ENCODE measurements around the gene HOXD1.

HOXD1 gene

GRCh38 chr2:176184749-176185148 lies 3.7 kb upstream of the HOXD1 start:
- no peak for DNase-seq (ENCODE audit: low spot score)

GRCh38 chr2:176186024-176186423 lies 2.4 kb upstream of the HOXD1 start:
- no peak for DNase-seq (ENCODE audit: low spot score)

DNA sequence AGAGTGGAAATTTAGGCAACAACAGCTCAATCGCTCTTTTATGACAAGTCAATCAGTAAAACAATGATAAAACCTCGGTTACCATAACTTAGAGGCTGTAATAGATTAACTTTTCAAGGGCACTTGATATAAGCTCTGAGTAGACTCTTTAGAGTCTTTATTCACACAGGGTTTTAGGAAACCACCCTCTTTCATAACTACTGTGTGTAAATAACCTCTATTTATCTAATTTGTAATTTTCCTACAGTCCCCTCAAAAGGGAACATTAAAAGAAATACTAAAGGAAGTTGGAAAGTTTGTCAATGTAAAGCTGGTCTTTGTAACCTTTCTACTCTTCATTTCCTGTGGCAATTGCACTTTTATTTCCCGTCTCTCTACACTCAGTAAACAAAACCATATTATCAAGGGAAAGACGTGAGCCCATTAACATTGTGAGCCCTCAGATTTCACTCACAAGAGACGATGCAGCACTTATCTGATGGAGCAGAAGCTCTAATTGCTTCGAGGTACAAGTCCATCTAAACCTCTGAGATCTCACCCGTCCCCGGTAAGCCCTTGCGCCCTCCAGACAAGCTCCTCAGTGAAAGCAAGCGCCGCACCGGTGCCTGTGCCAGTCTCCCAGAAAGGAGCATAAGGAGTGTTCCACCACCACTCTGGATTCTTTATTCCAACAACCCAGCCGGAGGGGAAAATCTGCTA lies 1.1 kb upstream of the HOXD1 start:
- DNase-seq (ENCODE audit: low spot score) = no peak

GRCh38 chr2:176188774-176189680 lies 559 bp downstream of the HOXD1 start:
- DNase-seq (ENCODE audit: low spot score) = no peak

- DNase-seq (ENCODE audit: low spot score) = no peak
Observed at GRCh38 chr2:176189681-176190641, 1.5 kb downstream of the HOXD1 start.

DNA sequence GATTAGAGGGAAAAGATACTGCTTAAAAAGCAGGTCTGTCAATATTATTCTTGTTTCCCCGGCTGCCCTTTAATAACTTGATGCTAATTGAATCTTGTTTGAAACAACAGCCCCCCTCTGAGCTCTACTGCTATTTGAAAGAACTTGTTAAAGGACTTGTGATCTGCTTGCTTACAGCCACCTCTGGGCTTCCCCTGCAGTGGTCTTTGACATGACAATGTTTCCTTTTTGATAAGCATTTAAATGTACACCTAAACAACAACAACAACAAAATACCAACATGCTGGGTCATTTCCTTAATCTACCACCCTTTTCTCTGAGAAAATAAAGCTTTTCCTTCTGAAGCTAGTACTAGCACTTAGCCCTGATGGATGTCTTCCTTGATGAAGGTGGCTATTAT lies 3.9 kb downstream of the HOXD1 start:
- DNase-seq (ENCODE audit: low spot score) = no peak

DNA sequence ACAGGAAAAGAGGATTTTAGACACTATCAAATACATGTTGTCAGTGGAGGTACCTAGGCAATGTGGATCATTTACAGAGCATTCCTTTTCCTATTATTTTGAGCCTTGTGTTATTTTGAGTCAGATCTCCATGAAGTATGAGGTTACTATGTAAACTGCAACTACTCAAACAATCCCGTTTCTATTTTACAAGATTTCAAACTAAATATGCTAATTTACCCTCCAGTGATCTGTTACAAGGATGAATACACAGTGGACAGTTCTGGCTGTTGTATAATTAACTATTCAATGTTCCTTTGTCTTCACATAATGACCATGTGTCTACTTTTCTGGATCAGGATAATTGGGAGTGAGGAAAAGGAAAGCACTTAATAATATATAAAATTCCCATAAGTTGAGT lies 4.6 kb downstream of the HOXD1 start:
- DNase-seq (ENCODE audit: low spot score) = no peak

DNA sequence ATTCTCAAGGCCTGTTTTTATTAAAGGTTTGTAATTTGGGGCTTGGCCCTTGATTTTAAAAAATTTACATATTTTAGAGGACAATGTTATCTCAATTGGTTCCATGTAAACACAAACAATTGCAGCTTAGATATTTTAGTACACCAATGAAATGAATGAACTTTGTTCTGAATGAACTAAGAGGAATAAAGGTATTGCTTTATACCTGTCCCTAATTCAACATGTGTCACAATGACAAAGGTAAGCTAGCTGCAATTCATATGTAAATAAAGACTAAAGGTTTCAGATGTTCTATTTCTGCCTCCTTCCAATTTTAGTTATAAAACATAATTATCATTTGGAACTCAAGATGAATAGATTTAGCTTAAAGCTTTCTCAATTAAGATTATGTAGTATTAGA lies 11.4 kb downstream of the HOXD1 start:
- no peak for DNase-seq (ENCODE audit: low spot score)

DNA sequence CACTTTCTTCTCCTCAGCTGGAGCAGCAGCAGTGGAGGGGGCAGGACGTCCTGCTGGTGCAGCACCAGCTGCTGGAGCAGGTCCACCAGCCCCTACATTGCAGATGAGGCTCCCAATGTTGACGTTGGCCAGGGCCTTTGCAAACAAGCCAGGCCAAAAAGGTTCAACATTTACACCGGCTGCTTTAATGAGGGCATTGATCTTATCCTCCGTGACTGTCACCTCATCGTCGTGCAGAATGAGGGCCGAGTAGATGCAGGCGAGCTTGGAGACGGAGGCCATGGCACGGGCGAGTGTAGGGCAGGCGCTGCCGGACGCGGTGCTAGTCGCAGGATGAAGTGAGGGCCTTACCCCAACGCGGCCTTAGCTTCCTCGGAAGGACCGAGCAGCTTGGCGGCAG lies 12.5 kb downstream of the HOXD1 start:
- DNase-seq (ENCODE audit: low spot score) = no peak

DNA sequence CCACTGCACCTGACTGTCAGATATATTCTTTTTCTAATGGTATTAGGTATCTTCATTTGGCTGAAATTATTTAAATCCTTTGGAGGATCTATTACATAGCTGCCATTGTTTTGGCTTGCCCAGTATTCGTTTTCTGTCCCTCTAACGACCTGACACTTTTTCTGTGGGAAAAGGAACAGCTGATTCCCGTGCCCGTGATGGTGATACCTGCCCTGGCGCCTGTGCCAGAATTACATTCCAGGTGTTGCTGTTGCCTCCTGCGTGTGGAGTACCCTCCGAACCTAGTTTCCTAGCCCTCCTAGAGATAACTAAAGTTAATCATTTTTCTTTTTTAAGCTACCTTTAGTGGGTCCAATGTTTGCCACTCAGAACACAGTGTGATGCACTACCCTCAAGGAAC lies 14.0 kb downstream of the HOXD1 start:
- DNase-seq (ENCODE audit: low spot score) = no peak

DNA sequence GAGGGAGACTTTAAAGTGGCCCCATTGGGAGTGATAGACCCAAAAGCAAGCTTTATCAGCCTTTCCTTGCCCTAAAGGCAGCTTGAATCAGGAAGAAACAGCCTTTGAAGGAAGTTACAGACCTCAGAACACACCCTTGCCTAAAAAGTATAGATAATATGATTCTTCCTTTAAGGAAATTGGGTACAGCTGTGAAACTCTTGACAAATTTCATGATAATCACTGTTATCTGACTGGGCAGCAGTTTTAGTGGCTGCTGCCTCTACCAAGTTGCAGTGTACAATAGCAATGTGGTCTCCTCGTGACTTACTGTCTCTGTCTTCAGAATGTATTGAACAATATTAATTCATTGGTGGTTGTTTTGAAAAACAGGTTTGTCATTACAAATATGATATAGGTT lies 16.7 kb downstream of the HOXD1 start:
- DNase-seq (ENCODE audit: low spot score) = no peak

- no peak for DNase-seq (ENCODE audit: low spot score)
Observed at GRCh38 chr2:176206136-176206535, 17.7 kb downstream of the HOXD1 start.

DNA sequence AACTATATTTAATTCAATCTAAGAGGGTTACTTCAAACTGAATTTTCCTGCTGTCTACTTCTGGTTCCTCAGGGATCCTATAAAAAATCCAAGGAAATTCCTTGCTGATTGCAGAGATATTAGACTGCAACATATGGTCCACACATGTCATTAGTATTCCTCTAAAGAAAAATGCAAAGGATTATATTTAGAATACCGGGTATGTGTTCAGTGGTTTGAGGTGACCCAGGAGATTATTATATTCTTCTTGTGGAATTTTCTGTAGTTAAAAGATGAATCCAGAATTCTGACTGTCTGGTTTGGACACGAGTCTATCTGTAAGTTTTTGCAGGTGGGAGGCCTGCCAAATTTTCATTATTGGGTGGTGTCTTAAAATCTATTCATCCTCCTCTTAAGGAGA lies 18.2 kb downstream of the HOXD1 start:
- no peak for DNase-seq (ENCODE audit: low spot score)

GRCh38 chr2:176211110-176211509 lies 22.6 kb downstream of the HOXD1 start:
- no peak for DNase-seq (ENCODE audit: low spot score)

DNA sequence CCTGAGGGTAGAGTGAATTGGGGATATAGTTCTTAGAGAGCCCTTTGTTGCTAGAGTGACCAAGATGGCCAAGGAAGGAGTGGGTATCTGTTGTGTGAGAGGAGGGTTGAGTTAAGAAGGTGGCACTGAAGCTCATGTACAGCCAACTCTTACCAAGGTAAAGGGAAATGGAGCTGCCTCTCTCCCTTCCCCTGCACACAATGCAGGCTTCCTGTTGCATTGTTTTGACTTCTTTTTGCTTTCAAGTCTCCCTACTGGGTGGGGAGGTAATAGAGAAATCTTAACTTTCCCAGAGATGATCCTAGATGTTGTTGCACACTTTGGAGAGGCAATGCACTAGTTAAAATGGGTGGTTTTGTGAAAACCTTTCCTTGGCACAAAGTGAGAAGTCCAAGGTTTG lies 23.8 kb downstream of the HOXD1 start:
- no peak for DNase-seq (ENCODE audit: low spot score)

DNA sequence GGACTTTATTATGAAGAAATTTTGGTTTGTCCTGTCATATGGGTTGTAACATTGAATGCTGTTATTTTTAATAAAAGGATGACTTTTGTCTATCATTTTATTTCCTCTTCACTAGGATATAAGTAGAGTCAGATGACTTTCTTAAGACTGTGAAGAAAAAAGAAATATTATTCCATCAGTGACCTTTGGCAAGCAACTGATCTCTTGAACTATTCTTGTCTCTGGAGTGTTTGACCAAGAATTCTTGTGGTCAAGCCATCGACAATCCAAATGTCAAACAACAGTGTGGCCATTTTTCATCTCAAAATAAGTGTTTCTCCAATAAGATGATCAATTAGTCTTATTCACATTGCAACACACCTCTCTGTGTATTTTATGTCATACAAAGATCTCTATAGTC lies 24.9 kb downstream of the HOXD1 start:
- no peak for DNase-seq (ENCODE audit: low spot score)

- DNase-seq (ENCODE audit: low spot score) = no peak
Observed at GRCh38 chr2:176227874-176228273, 39.4 kb downstream of the HOXD1 start.

- no peak for DNase-seq (ENCODE audit: low spot score)
Observed at GRCh38 chr2:176234156-176234555, 45.7 kb downstream of the HOXD1 start.

GRCh38 chr2:176234940-176235339 lies 46.5 kb downstream of the HOXD1 start:
- no peak for DNase-seq (ENCODE audit: low spot score)

- no peak for DNase-seq (ENCODE audit: low spot score)
Observed at GRCh38 chr2:176237456-176237855, 49.0 kb downstream of the HOXD1 start.

DNA sequence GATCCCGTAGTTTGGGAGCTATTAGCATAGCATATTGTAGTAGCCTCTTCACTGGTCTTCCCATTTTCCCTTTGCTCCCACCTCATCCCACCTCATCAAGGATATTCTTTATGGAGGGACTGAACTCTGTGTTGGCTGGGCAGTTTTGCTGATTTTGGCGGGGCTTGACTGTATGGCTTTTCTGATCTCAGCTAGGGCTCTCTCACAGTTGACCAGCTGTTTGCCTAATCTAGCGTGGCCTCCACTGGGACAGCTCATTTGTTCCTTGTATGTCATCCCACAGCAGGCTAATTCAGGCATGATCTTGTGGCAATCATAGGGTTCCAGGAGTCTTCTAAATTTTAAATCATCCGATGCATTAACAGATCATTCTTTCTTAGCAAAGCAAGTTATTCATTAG lies 50.6 kb downstream of the HOXD1 start:
- DNase-seq (ENCODE audit: low spot score) = no peak

- no peak for DNase-seq (ENCODE audit: low spot score)
Observed at GRCh38 chr2:176240301-176240700, 51.8 kb downstream of the HOXD1 start.

All from Ammon's horn (tissue), 1 donor.